Nucleus accumbens (tissue), 56 donors: ENCODE results near the gene SGCE.

ENCODE experiments used
- DNase-seq, 56 donors: peaks; one replicate each; lab custom pipeline; 2025; lab: John Stamatoyannopoulos, UW

The SGCE gene

GRCh38 chr7:94632338-94633013 is 23.5 kb downstream of the SGCE start:
- DNase-seq, result no peak

- DNase-seq, result no peak
These were observed 25.1 kb downstream of the SGCE start for GRCh38 chr7:94630855-94631254.

GRCh38 chr7:94623820-94624219 is 32.1 kb downstream of the SGCE start:
- no peak for DNase-seq

- DNase-seq, result no peak
These were observed 34.8 kb downstream of the SGCE start for GRCh38 chr7:94621120-94621519.

- peak in 26 of 56 donors; percentile 0 to 76 (median 13) for DNase-seq
These were observed 35.2 kb downstream of the SGCE start for GRCh38 chr7:94620703-94621118.

- no peak for DNase-seq
These were observed 37.8 kb downstream of the SGCE start for GRCh38 chr7:94618126-94618525.

GRCh38 chr7:94616855-94617254 is 39.1 kb downstream of the SGCE start:
- no peak for DNase-seq

GRCh38 chr7:94615666-94616065 is 40.3 kb downstream of the SGCE start:
- DNase-seq, result no peak

GRCh38 chr7:94612661-94613060 is 43.3 kb downstream of the SGCE start:
- no peak for DNase-seq

- no peak for DNase-seq
These were observed 43.7 kb downstream of the SGCE start for GRCh38 chr7:94612253-94612652.

GRCh38 chr7:94609561-94609960 is 46.4 kb downstream of the SGCE start:
- no peak for DNase-seq

GRCh38 chr7:94605031-94605430 is 50.9 kb downstream of the SGCE start:
- no peak for DNase-seq

- DNase-seq, result no peak
These were observed 53.8 kb downstream of the SGCE start for GRCh38 chr7:94602181-94602580.

GRCh38 chr7:94600267-94600666 is 55.7 kb downstream of the SGCE start:
- no peak for DNase-seq

GRCh38 chr7:94595717-94596116 is 60.2 kb downstream of the SGCE start:
- DNase-seq, result no peak

- no peak for DNase-seq
These were observed 61.1 kb downstream of the SGCE start for GRCh38 chr7:94594882-94595281.

- DNase-seq, result no peak
These were observed 64.8 kb downstream of the SGCE start for GRCh38 chr7:94591176-94591575.

- DNase-seq, result no peak
These were observed 65.3 kb downstream of the SGCE start for GRCh38 chr7:94590526-94591162.

- DNase-seq, result no peak
These were observed 67.9 kb downstream of the SGCE start for GRCh38 chr7:94588075-94588474.

GRCh38 chr7:94584113-94584512 is 71.8 kb downstream of the SGCE start:
- no peak for DNase-seq

- no peak for DNase-seq
These were observed 75.3 kb downstream of the SGCE start for GRCh38 chr7:94580601-94581000.

GRCh38 chr7:94579470-94579869 is 76.5 kb downstream of the SGCE start:
- no peak for DNase-seq
